Measurements from ENCODE around the gene MMP13.
A peak's percentile ranks its signal among the peaks of the same experiment; 100 is the strongest.
"Not testable (repeated sequence)": the region's sequence is repeated elsewhere in the genome, so short reads cannot be mapped to it uniquely, and the experiment has no call there.

The MMP13 gene

GRCh38 chr11:102955624-102956023 lies at the start of gene MMP13:
MMP13 (minus strand) TSS chr11:102955732; CDS start chr11:102955705, 27 bp downstream.
- DNase-seq = no peak

- DNase-seq = not testable (repeated sequence)
These were observed 48.7 kb upstream of the MMP13 start for GRCh38 chr11:103004234-103004633.

GRCh38 chr11:102994105-102994504 lies 38.6 kb upstream of the MMP13 start:
- DNase-seq = no peak

- no peak for DNase-seq
These were observed 36.2 kb upstream of the MMP13 start for GRCh38 chr11:102991776-102992175.

GRCh38 chr11:102990145-102990544 lies 34.6 kb upstream of the MMP13 start:
- no peak for DNase-seq

- DNase-seq = no peak
These were observed 34.0 kb upstream of the MMP13 start for GRCh38 chr11:102989379-102990047.

- DNase-seq = no peak
These were observed 31.3 kb upstream of the MMP13 start for GRCh38 chr11:102986815-102987214.

GRCh38 chr11:102985850-102986249 lies 30.3 kb upstream of the MMP13 start:
- no peak for DNase-seq

- DNase-seq = no peak
These were observed 28.0 kb upstream of the MMP13 start for GRCh38 chr11:102983486-102983885.

- no peak for DNase-seq
These were observed 25.9 kb upstream of the MMP13 start for GRCh38 chr11:102981324-102981910.

GRCh38 chr11:102974552-102975280 lies 19.2 kb upstream of the MMP13 start:
- DNase-seq = no peak

- not testable (repeated sequence) for DNase-seq
These were observed 18.2 kb upstream of the MMP13 start for GRCh38 chr11:102973698-102974097.

GRCh38 chr11:102972853-102973252 lies 17.3 kb upstream of the MMP13 start:
- no peak for DNase-seq

- no peak for DNase-seq
These were observed 16.2 kb upstream of the MMP13 start for GRCh38 chr11:102971766-102972165.

- no peak for DNase-seq
These were observed 12.0 kb upstream of the MMP13 start for GRCh38 chr11:102967497-102967896.

- no peak for DNase-seq
These were observed 10.5 kb upstream of the MMP13 start for GRCh38 chr11:102966011-102966410.

- DNase-seq = no peak
These were observed 9.3 kb upstream of the MMP13 start for GRCh38 chr11:102964867-102965266.

GRCh38 chr11:102957953-102958352 lies 2.4 kb upstream of the MMP13 start:
- no peak for DNase-seq

- no peak for DNase-seq
These were observed 4.9 kb downstream of the MMP13 start for GRCh38 chr11:102950622-102951081.

GRCh38 chr11:102946237-102946636 lies 9.3 kb downstream of the MMP13 start:
- no peak for DNase-seq

GRCh38 chr11:102940714-102941588 lies 14.6 kb downstream of the MMP13 start:
- DNase-seq = peak; percentile 49

GRCh38 chr11:102936864-102937509 lies 18.5 kb downstream of the MMP13 start:
- no peak for DNase-seq

All from activated CD4-positive, alpha-beta T cell treated with anti-CD3 and anti-CD28 coated beads for 48 hours (primary cell).